HUES64 (cell line): Measurements from ENCODE around the gene HEYL.

Source experiments
- H3K27ac ChIP-seq: 2 replicates; pipeline ENCODE4 v1.7.0; 2013; ENCODE audit warnings: low read depth, low read length, inconsistent platforms
- H3K27me3 ChIP-seq: 2 replicates; pipeline ENCODE4 v1.6.1; 2013; ENCODE audit warnings: mild to moderate bottlenecking, low read length; ENCODE audit not compliant: insufficient read depth
- H3K36me3 ChIP-seq: 2 replicates; pipeline ENCODE4 v1.6.1; 2013; ENCODE audit warnings: mild to moderate bottlenecking, low read length; ENCODE audit not compliant: insufficient read depth
- H3K4me1 ChIP-seq: 2 replicates; pipeline ENCODE4 v1.6.1; 2013; ENCODE audit warnings: mild to moderate bottlenecking, low read length, moderate library complexity; ENCODE audit not compliant: insufficient read depth
- H3K4me3 ChIP-seq: 2 replicates; pipeline ENCODE4 v1.5.1; 2013; ENCODE audit warnings: mild to moderate bottlenecking, low read length, moderate library complexity
- H3K9ac ChIP-seq: 2 replicates; pipeline ENCODE4 v1.6.1; 2013; ENCODE audit warnings: mild to moderate bottlenecking, low read depth, low read length
- H3K9me3 ChIP-seq: 2 replicates; pipeline ENCODE4 v1.6.1; 2013; ENCODE audit warnings: low read depth, low read length; ENCODE audit not compliant: insufficient read depth
- WGBS: fragments of 150-250, 120-280 bp; methylation state at CpG from one replicate; pipeline ENCODE4 v1.1.7; 2013; ENCODE audit warnings: missing lambda C conversion rate; 5-methylcytosine and 5-hydroxymethylcytosine counted together

The HEYL gene

GRCh38 chr1:39625462-39626273, 13.8 kb downstream of the HEYL start:
- H3K4me3 ChIP-seq = no peak overlapping the region
- WGBS = 79% methylated on average over 11 of the region's 11 CpGs

GRCh38 chr1:39625009-39625408, 14.4 kb downstream of the HEYL start:
- 83% methylated on average over 8 of the region's 8 CpGs for WGBS
- Histone ChIP-seq H3K27ac (no peak overlapping the region), H3K36me3 (no peaks in the 10 kb centered on the region), H3K27me3 (peaks cover 58% of the 10 kb centered on the region), H3K4me1 (no peaks in the 10 kb centered on the region), H3K4me3 (no peak overlapping the region), H3K9ac (no peak overlapping the region), H3K9me3 (no peaks in the 10 kb centered on the region)

More at GRCh38 chr1:39625462-39626273, 13.8 kb downstream of the HEYL start:
- Histone ChIP-seq H3K9me3 (no peaks in the 10 kb centered on the region), H3K9ac (no peak overlapping the region), H3K4me1 (no peaks in the 10 kb centered on the region), H3K36me3 (no peaks in the 10 kb centered on the region), H3K27ac (no peak overlapping the region), H3K27me3 (peaks cover 62% of the 10 kb centered on the region)

GRCh38 chr1:39623053-39623452, 16.4 kb downstream of the HEYL start:
- Histone ChIP-seq H3K4me3 (no peak overlapping the region), H3K27me3 (peaks cover 56% of the 10 kb centered on the region), H3K9ac (no peak overlapping the region), H3K4me1 (no peaks in the 10 kb centered on the region), H3K9me3 (no peaks in the 10 kb centered on the region), H3K36me3 (no peaks in the 10 kb centered on the region), H3K27ac (no peak overlapping the region)
- 89% methylated on average over 6 of the region's 6 CpGs for WGBS

GRCh38 chr1:39622427-39622826, 17.0 kb downstream of the HEYL start:
- Histone ChIP-seq H3K9me3 (no peaks in the 10 kb centered on the region), H3K27ac (no peak overlapping the region), H3K9ac (no peak overlapping the region), H3K4me3 (no peak overlapping the region), H3K4me1 (no peaks in the 10 kb centered on the region), H3K36me3 (no peaks in the 10 kb centered on the region), H3K27me3 (peaks cover 58% of the 10 kb centered on the region)
- 92% methylated on average over 2 of the region's 3 CpGs for WGBS

GRCh38 chr1:39620659-39621165, 18.7 kb downstream of the HEYL start:
- WGBS = 96% methylated on average over 3 of the region's 3 CpGs
- H3K27me3 ChIP-seq = peaks cover 50% of the 10 kb centered on the region

GRCh38 chr1:39617488-39618049, 21.9 kb downstream of the HEYL start:
- H3K36me3 ChIP-seq = no peaks in the 10 kb centered on the region

More at GRCh38 chr1:39620659-39621165, 18.7 kb downstream of the HEYL start:
- no peak overlapping the region for H3K9ac ChIP-seq
- H3K9me3 ChIP-seq = no peaks in the 10 kb centered on the region
- no peaks in the 10 kb centered on the region for H3K4me1 ChIP-seq
- H3K27ac ChIP-seq = no peak overlapping the region
- H3K4me3 ChIP-seq = no peak overlapping the region
- no peaks in the 10 kb centered on the region for H3K36me3 ChIP-seq

GRCh38 chr1:39615086-39615673, 24.3 kb downstream of the HEYL start:
- Histone ChIP-seq H3K27me3 (peaks cover 30% of the 10 kb centered on the region), H3K27ac (no peak overlapping the region), H3K9me3 (no peaks in the 10 kb centered on the region), H3K4me1 (no peaks in the 10 kb centered on the region), H3K36me3 (no peaks in the 10 kb centered on the region), H3K9ac (no peak overlapping the region), H3K4me3 (no peak overlapping the region)
- 86% methylated on average over 7 of the region's 8 CpGs for WGBS

More at GRCh38 chr1:39617488-39618049, 21.9 kb downstream of the HEYL start:
- Histone ChIP-seq H3K9me3 (no peaks in the 10 kb centered on the region), H3K4me1 (no peaks in the 10 kb centered on the region), H3K27me3 (peaks cover 23% of the 10 kb centered on the region), H3K9ac (no peak overlapping the region), H3K4me3 (no peak overlapping the region), H3K27ac (no peak overlapping the region)
- WGBS = 76% methylated on average over 4 of the region's 4 CpGs

- Histone ChIP-seq H3K36me3 (no peaks in the 10 kb centered on the region), H3K27me3 (peaks cover 29% of the 10 kb centered on the region), H3K9ac (no peak overlapping the region), H3K9me3 (no peaks in the 10 kb centered on the region), H3K4me3 (no peak overlapping the region), H3K27ac (no peak overlapping the region), H3K4me1 (no peaks in the 10 kb centered on the region)
- 95% methylated on average over 6 of the region's 6 CpGs for WGBS
Observed at GRCh38 chr1:39614488-39614887, 25.0 kb downstream of the HEYL start.

GRCh38 chr1:39613250-39613649, 26.2 kb downstream of the HEYL start:
- H3K9me3 ChIP-seq = no peaks in the 10 kb centered on the region
- no peaks in the 10 kb centered on the region for H3K4me1 ChIP-seq
- H3K9ac ChIP-seq = no peak overlapping the region
- H3K27ac ChIP-seq = no peak overlapping the region
- H3K27me3 ChIP-seq = peaks cover 31% of the 10 kb centered on the region
- H3K4me3 ChIP-seq = no peak overlapping the region
- no peaks in the 10 kb centered on the region for H3K36me3 ChIP-seq
- 78% methylated on average over 2 of the region's 6 CpGs for WGBS

GRCh38 chr1:39609618-39610331, 29.7 kb downstream of the HEYL start:
- Histone ChIP-seq H3K4me3 (peak overlapping the region; percentile 60), H3K9me3 (no peaks in the 10 kb centered on the region), H3K36me3 (no peaks in the 10 kb centered on the region), H3K4me1 (no peaks in the 10 kb centered on the region), H3K27me3 (peaks cover 24% of the 10 kb centered on the region), H3K9ac (no peak overlapping the region), H3K27ac (no peak overlapping the region)
- 10% methylated on average over 42 of the region's 42 CpGs for WGBS

- H3K36me3 ChIP-seq = no peaks in the 10 kb centered on the region
- WGBS = 89% methylated on average over 8 of the region's 8 CpGs
- no peaks in the 10 kb centered on the region for H3K9me3 ChIP-seq
- no peak overlapping the region for H3K4me3 ChIP-seq
- H3K27ac ChIP-seq = no peak overlapping the region
- H3K27me3 ChIP-seq = peaks cover 32% of the 10 kb centered on the region
- no peaks in the 10 kb centered on the region for H3K4me1 ChIP-seq
- H3K9ac ChIP-seq = no peak overlapping the region
Observed at GRCh38 chr1:39608921-39609320, 30.5 kb downstream of the HEYL start.
